ENCODE data around the gene NDUFS2.

DNA sequence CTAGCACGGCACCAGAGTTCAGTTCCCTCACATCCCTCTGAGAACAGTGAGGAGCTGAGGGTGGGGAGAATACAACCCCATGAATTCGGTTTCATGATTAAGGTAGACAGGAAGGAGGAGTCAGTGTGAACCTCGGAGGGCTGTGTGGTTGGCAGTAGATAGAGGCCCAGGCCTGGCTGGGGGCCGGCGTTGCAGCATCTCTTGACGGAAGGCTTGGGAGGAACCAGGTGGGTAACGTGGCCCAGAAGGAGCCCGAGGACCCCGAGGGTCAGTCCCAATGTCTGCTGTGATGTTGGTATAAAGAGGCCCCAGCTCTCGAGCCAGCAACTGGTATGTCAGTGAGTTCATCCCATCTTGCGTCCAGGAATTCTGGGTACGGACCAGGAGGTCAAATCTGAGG, 30.5 kb upstream of the NDUFS2 start:
- TF ChIP-seq, protein P1, sequence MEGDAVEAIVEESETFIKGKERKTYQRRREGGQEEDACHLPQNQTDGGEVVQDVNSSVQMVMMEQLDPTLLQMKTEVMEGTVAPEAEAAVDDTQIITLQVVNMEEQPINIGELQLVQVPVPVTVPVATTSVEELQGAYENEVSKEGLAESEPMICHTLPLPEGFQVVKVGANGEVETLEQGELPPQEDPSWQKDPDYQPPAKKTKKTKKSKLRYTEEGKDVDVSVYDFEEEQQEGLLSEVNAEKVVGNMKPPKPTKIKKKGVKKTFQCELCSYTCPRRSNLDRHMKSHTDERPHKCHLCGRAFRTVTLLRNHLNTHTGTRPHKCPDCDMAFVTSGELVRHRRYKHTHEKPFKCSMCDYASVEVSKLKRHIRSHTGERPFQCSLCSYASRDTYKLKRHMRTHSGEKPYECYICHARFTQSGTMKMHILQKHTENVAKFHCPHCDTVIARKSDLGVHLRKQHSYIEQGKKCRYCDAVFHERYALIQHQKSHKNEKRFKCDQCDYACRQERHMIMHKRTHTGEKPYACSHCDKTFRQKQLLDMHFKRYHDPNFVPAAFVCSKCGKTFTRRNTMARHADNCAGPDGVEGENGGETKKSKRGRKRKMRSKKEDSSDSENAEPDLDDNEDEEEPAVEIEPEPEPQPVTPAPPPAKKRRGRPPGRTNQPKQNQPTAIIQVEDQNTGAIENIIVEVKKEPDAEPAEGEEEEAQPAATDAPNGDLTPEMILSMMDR (IDR thresholded peaks at IDR 0.05) = no peak
- no peak for TF ChIP-seq POLR2A (IDR thresholded peaks at IDR 0.05)
- no peak for TF ChIP-seq POLR2AphosphoS5 (IDR thresholded peaks at IDR 0.05)

Measured in breast epithelium (tissue), 3 donors.